Loucy (cell line): Measurements from ENCODE around the gene SMAD7.

Experiments used
- CTCF ChIP-seq: fragments of 200-600 bp; sonication (generic); conservative IDR thresholded peaks from 2 replicates; pipeline ENCODE4 v1.5.1; 2014; ENCODE audit warnings: mild to moderate bottlenecking, antibody characterized with exemption, low read length
- EZH2phosphoT487 ChIP-seq: fragments of 200-600 bp; IDR thresholded peaks from 2 replicates; pipeline ENCODE4 v1.6.1; 2018; ENCODE audit warnings: antibody characterized with exemption, mild to moderate bottlenecking, moderate library complexity, borderline replicate concordance

- TF ChIP-seq CTCF = no peak
- TF ChIP-seq EZH2phosphoT487 = no peak
These were observed 74.7 kb downstream of the SMAD7 start for GRCh38 chr18:48875942-48876511.
